Measurements from ENCODE around the gene DAAM1. TPM values are rescaled to one million over a fixed set of nuclear protein-coding genes. Genes with fewer than 3 reads are reported as not detected.

The DAAM1 gene
- 68.6 TPM for total RNA-seq

DNA sequence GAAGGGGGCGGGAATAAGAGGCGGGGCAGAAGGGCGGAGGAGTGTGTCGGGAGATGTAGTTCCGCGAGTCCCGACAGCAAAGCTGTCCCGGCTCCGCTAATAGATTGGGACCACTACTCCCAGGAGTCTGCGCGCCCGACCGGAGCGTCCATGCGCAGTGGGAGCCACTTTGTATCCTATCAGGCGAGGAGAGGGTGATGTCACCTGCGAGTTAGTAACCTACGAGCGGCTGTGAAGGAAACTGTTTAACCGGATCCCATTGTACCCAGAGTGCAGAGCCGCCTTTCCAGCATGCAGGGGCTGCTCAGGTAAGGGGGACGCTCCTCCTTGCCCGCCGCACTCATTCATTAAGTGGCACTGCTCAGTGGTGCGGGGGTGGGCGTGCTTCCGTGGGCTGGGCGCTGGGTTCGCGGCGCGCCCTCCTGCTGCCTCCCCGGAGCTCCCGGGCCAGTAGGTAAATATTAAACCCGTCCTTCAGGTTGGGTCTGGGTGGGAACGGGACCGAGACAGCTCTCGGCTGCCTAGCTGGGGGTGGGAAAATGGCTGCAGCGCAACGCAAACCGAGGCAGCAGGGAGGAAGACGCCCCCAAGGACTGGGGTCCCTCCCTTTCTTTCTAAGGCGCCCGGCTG, at the start of gene DAAM1:
TSS of gene DAAM1 (plus strand) at position 207 of the 630 bp plus-strand sequence. CDS start 74,811 bp downstream, outside the sequence.
- intact Hi-C loops (cut with DNase I) = no loop called here
- ATAC-seq = peak; percentile 98
- DNase-seq (ENCODE audit: low spot score) = peak; percentile 98

DNA sequence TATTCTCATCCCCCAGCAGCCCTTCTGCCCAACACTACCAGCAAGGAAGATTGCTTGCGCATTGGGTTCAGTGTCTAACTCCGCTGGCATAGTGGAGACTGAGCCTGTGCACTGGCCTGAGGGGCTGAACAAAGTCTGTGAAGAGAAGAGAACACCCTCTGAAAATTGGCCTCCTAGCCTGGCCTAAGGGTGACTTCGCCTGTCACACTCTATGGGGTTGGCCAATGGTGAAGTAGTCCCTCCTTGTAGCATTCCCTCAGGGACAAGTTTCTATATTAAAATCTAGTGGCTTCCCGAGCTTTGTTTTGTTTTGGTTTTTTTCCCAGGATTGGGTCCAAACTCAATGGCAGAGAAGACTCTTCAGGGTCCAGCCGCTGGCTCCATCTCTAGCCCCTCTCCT, 49.1 kb upstream of the DAAM1 start:
- intact Hi-C loops (cut with DNase I) = no loop called here
- ATAC-seq (no peak), DNase-seq (ENCODE audit: low spot score) (no peak)

DNA sequence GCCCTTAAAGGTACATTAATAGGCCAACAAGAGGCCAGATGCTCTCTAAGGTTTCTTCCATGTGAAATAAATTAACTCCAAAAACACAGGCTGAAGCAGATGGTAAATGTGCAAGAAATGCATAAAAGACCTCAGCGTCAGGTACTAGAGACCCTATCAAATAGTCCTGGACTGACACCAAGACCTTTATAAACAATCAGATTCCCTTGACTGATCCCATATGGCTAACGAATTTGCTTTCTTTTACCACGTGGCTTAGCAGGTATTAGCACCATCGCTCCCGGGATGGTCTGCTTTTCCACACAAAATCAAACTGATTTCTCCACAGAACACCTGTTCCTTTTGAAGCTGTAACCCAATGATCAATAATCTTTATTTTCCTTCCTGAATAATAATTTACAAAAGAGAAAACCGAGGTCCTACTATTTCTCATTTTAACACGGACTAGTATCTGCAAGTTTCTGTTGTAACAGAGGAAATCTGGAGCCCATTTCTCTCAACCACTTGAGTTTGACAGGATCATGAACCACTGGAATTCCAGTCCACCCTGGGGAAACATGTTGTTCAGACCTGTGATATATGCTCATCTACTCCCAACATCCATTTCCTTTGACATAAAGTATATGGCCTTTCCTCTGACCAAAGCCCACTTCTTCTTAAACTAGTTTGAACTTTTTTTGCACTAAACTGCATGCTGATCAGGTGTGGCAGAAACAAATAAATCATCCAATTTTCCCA, 48.2 kb upstream of the DAAM1 start:
- DNase-seq (ENCODE audit: low spot score) (no peak), ATAC-seq (no peak)
- intact Hi-C loops (cut with DNase I) = no loop called here

DNA sequence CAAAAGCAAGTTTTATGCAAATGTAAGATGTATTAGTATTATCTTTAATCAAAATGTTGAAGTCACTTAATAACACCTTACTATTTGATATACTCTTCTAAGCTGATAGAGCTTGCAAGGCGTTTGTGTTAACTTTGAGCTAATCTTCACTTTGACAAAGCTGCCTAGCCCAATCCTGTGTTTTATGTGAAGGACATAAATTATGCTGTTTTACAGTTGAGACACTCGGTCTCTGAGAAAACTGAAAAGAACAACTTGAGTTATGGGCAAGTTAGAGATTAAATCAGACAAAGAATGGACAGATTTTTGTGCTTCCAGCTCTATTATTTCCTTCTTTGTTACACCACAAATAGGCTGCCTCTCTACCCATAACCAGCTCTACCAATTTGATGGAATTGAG, 42.0 kb upstream of the DAAM1 start:
- ATAC-seq (no peak), DNase-seq (ENCODE audit: low spot score) (no peak)
- intact Hi-C loops (cut with DNase I) = no loop called here

DNA sequence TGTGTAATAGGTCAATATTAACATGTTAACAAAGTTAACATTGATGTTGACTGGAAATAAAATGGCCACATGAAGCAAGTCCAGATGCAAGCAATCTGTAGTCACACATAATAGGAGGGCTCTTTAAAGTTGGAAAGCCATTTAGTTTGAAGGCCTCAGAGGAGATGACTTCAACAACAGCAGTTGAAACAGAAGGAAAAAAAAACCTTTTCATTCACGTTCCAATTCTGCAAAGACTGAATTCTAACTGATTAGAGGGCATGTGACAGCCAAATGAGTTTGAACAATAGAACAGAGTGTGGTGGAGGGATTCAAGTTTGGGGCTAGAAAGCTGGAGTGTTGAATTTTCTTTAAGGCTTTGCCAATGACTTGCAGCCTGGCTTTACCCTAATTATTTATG, 41.5 kb upstream of the DAAM1 start:
- no peak for DNase-seq (ENCODE audit: low spot score)
- no peak for ATAC-seq
- intact Hi-C loops (cut with DNase I) = no loop called here

DNA sequence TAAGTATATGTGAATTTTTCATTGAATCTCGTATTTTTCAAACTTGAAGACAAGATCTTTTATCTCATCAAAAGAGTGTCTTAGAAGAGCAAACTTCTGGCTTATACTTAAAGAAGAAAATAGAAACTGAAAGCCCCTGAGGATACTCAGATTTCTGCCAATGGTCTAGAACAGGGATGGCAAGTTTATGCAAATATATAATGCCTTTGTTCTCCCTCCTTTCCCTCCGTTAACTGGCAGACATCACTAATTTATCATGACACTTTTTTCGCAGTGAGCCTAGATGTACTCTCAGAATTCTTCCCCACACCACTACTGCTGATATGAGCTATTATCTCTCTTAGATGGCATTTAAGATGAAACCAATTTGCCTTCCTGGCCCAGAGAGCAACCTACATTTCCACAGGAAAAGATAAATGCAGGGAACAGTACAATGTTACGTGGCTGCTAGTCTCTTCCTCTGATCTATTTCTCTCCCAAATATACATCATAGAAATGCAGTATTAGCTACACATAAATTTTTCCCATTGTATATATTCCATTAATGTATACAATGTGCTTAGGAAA, 40.0 kb upstream of the DAAM1 start:
- no peak for ATAC-seq
- no peak for DNase-seq (ENCODE audit: low spot score)

DNA sequence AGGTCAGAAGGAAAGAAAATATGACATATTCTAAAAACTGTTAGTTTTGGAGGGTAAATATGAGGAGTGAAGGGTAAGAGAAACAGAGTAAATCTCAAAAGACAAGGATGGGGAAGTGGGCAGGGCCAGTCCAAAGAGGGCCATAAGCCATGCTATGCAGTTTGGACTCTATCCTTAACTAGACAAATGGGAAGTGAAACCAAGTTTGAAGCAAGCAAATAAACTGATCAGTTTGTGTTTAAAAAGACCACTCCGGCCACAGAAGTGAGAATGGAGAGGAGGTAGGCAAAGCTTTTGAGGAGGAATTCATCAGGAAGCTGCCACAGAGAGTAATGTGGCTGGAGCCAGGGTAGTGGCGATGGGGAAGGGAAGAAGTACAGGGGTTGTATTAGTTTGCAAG, 37.5 kb upstream of the DAAM1 start:
- ATAC-seq = peak; percentile 51
- intact Hi-C loops (cut with DNase I) = no loop called here
- DNase-seq (ENCODE audit: low spot score) = no peak

More for the DNA sequence above, 40.0 kb upstream of the DAAM1 start:
- intact Hi-C loops (cut with DNase I) = no loop called here

DNA sequence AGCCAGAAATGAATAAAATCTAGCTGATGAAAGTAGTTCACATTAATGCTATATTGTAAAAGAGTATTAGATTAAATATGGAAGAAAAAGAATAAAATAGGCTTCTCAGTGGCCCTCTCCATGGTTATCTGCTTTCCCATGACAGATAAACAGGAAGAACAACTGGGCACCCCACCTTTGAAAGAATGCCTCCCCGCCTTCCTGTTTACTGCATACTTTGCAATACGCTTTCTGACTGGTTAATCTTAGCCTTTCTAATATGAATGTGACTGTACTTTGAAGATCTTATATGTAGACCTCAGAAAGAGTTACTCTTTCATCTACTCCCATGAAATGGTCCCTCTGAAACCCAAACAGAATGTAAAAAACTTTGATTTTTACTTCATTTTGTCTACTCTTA, 34.1 kb upstream of the DAAM1 start:
- DNase-seq (ENCODE audit: low spot score) (no peak), ATAC-seq (no peak)
- intact Hi-C loops (cut with DNase I) = no loop called here

DNA sequence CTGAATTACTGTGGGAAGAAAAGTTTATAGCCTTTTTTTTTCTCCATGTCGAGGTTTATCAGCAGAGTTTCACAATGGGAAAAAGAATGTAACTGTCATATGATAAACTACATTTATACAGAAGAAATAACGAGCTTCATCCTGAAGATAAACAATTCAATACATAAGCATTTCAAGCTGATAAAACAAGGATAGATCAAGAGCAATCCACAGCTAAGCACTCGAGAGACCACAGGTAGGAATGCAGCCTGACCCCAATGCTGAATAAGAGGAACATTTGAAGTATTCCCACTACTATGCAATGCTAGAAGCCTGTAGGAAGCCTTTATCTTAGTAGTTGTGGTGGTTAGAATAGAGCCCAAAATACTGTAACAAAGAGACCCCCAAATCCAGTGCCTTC, 32.6 kb upstream of the DAAM1 start:
- DNase-seq (ENCODE audit: low spot score) (no peak), ATAC-seq (no peak)
- intact Hi-C loops (cut with DNase I) = no loop called here

DNA sequence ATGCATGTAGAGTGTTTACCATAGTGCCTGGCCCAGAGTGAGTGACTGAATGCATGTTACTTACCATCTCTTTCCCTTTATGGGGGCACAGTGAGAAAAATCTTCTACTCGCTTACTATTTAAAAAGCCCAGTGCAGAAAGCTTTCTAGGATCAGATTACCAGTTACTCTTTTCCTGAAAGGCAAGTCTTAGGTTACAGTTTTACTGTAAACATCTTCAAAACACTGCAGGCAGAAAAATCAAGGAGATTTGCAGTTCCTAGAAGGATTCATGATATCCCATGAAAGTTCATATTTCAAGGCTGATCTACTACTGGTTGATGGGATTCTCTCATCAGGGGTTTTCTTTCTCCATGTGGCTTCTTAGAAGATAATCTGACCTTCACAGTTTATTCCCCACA, 29.3 kb upstream of the DAAM1 start:
- ATAC-seq (no peak), DNase-seq (ENCODE audit: low spot score) (no peak)
- intact Hi-C loops (cut with DNase I) = no loop called here

DNA sequence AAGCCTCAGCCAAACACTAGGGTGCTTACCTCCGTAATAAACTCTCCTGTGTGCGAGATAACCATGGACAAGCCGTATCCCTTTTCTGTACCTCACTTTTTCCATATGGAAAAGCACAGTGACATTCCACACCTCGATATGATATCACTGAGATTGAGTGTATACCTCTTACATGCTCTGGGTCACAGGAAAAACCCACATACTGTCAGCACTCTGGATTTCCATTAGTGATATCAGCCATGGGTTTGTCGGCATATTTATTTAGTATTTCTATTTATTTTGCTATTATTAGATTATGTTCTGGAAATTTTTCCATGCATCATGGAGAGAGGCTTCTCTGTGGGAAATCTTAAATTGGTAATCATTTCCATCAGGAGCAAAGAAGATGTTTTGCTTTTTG, 28.0 kb upstream of the DAAM1 start:
- DNase-seq (ENCODE audit: low spot score) = no peak
- no peak for ATAC-seq

DNA sequence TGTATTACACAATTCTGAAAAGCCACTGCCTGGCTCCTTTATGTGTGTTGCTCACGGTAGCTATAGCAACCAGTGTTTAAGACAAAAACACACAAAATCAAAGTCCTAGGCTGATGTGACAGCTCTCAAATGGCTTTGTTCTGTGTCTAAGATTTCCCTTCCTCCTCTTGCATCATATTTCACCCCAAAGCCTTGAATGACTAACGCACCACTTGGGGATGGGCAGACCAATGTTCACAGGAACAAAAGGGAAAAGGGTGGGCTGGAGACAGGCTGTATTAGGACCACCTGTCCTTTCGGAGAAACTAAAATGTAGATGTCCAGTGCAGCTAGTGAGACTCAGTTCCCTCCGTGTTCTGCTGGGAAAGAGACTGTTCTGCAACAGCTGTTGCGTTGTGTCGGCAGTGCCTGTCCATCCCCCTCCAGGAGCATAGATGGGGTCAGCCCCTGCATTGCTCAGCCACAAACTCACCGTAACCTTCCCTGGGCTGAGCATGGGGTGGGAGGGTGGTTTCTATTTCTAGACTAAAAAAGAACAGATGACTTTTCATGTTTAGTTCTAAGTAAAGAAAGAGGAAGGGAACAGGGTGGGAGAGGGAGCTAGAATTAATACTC, 26.8 kb upstream of the DAAM1 start:
- DNase-seq (ENCODE audit: low spot score) (no peak), ATAC-seq (peak; percentile 62)
- intact Hi-C loops (cut with DNase I) = no loop called here

More for the DNA sequence above, 28.0 kb upstream of the DAAM1 start:
- intact Hi-C loops (cut with DNase I) = no loop called here

DNA sequence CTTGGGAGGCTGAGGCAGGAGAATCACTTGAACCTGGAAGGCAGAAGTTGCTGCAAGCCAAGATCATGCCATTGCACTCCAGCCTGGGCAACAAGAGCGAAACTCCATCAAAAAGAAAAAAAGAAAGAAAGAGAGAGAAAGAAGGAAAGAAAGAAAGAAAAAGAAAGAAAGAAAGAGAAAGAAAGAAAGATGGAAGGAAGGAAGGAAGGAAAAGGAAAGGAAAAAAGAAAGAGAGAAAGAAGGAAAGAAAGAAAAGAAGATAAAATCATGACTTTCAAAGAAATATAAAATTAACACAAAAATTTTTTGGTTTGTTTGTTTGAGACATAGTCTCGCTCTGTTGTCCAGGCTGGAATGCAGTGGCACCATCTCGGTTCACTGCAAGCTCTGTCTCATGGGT, 22.2 kb upstream of the DAAM1 start:
- ATAC-seq = no peak
- no peak for DNase-seq (ENCODE audit: low spot score)
- intact Hi-C loops (cut with DNase I) = no loop called here

DNA sequence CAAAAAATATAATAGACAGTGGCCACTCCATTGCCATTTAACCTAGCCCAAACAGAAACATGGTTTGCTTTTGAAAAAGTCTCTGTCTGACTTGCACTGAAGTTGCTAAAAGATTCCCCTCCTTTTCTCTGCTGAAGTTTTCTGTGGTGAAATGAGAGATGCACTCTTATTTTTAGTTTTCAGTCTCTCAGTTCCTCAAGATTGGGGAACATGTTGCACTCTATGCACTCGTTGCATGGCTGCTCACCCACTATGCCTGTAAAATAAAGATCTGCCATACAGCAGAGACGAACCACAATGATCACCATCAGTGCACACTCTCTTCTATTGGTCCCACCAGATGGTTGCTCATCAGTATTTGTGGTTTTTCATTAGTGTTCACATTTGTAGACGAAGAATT, 13.1 kb upstream of the DAAM1 start:
- ATAC-seq (no peak), DNase-seq (ENCODE audit: low spot score) (no peak)
- intact Hi-C loops (cut with DNase I) = no loop called here

DNA sequence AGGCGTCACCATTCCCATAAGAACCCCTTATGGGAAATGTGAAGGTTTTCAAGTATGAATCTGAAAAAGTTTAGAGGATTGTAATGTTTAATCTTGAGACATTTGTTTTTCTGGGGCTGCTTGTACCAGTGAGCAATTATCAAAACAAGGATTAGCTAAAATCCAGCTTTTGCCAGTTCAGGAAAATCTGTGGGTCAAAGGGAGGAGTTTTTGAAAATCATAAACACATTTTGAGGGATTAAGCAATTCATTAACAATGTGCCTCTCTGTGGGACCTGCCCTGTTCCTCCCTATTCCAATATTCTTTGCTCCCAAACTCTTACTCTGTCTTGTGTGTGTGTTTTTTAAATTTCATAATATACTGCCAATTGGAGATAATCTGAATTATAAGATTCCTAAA, 11.7 kb upstream of the DAAM1 start:
- DNase-seq (ENCODE audit: low spot score) = no peak
- intact Hi-C loops (cut with DNase I) = no loop called here
- ATAC-seq = peak; percentile 93

DNA sequence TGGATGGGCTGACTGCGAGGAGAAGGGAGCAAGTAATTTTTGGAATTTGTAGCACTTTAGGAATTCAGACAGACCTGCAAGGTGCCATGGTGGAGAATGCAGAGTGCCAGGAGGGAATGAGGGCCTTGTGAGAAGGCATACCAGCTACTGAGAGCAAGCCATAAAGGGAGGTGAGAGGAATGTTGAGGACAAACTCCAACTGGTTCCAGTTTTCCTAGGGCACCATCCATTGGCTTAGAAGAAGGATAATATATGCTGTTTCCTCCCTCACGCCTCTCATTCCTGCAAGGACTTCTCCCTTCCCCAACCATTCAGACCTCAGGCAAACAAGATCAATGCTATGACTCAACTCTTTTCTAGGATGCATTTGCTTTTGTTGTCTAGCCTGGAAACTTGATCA, 11.2 kb upstream of the DAAM1 start:
- no peak for ATAC-seq
- DNase-seq (ENCODE audit: low spot score) = no peak

DNA sequence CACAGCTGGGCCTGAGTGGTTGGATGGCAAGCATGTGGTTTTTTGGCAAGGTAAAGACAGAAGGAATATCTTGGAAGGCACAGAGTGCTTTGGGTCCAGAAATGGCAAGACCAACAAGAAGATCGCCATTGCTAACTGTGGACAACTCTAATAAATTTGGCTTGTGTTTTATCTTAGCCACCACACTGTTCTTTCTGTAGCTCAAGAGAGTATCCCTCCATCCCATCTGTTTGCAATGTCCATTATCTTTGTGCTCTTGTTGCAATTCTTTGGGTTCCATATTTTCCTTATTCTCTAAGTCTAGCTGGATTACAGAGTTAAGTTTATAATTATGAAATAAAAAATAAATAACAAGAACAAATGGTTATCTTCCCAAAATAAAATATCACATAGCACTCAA, 6.7 kb upstream of the DAAM1 start:
- intact Hi-C loops (cut with DNase I) = no loop called here
- ATAC-seq = no peak

More for the DNA sequence above, 11.2 kb upstream of the DAAM1 start:
- intact Hi-C loops (cut with DNase I) = no loop called here

DNA sequence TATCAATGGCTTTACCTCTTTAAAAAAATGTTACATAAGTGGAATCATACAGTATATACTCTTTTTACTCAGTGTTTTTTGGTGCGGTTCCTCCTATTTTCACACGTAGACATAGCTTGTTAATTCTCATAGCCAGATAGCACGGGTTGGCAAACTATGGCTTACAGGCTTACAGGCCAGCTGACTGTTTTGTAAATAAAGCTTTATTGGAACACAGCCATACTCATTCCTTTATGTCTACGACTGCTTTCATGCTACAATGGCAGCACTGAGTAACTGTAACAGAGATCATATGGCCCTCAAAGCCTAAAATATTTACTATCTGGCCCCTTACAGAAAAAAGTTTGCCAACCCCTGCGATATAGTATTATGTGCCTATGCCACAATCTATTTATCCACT, 5.8 kb upstream of the DAAM1 start:
- intact Hi-C loops (cut with DNase I) = no loop called here
- DNase-seq (ENCODE audit: low spot score) (no peak), ATAC-seq (no peak)

More for the DNA sequence above, 6.7 kb upstream of the DAAM1 start:
- no peak for DNase-seq (ENCODE audit: low spot score)

DNA sequence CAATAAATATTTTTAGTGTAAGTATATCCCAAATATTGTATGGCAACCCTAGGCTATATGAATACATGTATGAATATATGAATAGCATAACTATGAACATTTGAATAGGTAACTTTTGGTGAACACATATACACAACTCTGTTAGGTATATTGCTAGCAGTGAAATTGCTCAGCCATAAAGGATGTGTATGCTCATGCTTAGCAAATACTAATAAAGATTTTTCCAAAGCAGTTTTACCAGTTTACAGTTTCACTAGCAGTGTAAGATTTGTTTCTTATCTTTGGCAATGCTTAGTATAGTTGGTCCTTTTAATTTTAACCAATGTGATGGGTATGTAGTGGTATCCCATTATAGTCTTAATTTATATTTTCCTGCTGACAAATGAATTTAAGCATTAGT, 5.3 kb upstream of the DAAM1 start:
- DNase-seq (ENCODE audit: low spot score) (no peak), ATAC-seq (no peak)
- intact Hi-C loops (cut with DNase I) = no loop called here

DNA sequence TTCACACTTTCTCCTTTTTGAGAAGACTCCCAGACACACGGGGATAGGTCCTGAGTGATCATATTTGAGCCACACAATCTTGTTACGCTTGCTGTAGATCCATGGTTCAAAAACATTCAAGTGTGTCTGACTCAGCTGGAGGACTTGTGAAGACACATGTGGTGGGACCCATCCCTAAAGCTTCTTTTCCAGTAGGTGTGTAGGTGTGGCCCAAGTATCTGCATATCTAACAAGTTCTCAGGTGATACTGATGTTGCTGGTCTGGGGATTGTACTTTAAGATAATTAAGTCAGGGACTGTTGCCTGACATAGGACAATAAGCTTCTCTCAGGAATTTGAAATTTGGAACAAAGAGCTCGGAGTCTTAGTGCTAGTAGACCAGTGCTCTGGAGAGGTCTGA, 4.1 kb upstream of the DAAM1 start:
- DNase-seq (ENCODE audit: low spot score) (no peak), ATAC-seq (no peak)
- intact Hi-C loops (cut with DNase I) = no loop called here
